ENCODE data around the gene CMTM3. TPM values are rescaled to one million over a fixed set of nuclear protein-coding genes. Genes with fewer than 3 reads are reported as not detected.
"Not testable (repeated sequence)": the region's sequence is repeated elsewhere in the genome, so short reads cannot be mapped to it uniquely, and the experiment has no call there.

CMTM3 gene
- total and polyA plus RNA-seq, 4 donors: 1.6 to 12.2 (median 4.6) TPM

- TF ChIP-seq MAX (IDR thresholded peaks at IDR 0.05) (no peak), FOXA2 (IDR thresholded peaks at IDR 0.05) (no peak), JUND (IDR thresholded peaks at IDR 0.05) (no peak)
Observed at GRCh38 chr16:66629856-66630255, 25.4 kb downstream of the CMTM3 start (continued).

- not testable (repeated sequence) for H3K9ac ChIP-seq (ENCODE audit: low read depth in 1 of 2, low read length in 2 of 2); DNase-seq (ENCODE audit: low spot score)
- WGBS: 97% methylated on average over 31 of the region's 49 CpGs
Observed at GRCh38 chr16:66630561-66631260, 26.2 kb downstream of the CMTM3 start.

GRCh38 chr16:66631558-66631957 is 27.1 kb downstream of the CMTM3 start:
- H3K4me3 ChIP-seq (ENCODE audit: low read depth in 1 of 3, low read length in 3 of 3): not testable (repeated sequence)
- 100% methylated on average over 3 of the region's 4 CpGs for WGBS

More at GRCh38 chr16:66630561-66631260, 26.2 kb downstream of the CMTM3 start:
- H3K4me1 ChIP-seq (ENCODE audit: control insufficient read depth in 4 of 4, insufficient read depth in 4 of 4, low read length in 3 of 4); H3K9me3 ChIP-seq (ENCODE audit: control insufficient read depth in 4 of 4, low read length in 3 of 4); H3K27ac ChIP-seq (ENCODE audit: low read depth in 1 of 2, low read length in 2 of 2); H3K36me3 ChIP-seq (ENCODE audit: control insufficient read depth in 4 of 4, insufficient read depth in 3 of 4, low read depth in 1 of 4, low read length in 3 of 4); H3K27me3 ChIP-seq (ENCODE audit: control insufficient read depth in 4 of 4, insufficient read depth in 4 of 4, low read length in 3 of 4); H3K4me3 ChIP-seq (ENCODE audit: low read depth in 1 of 3, low read length in 3 of 3): not testable (repeated sequence)

GRCh38 chr16:66634527-66635196 is 30.2 kb downstream of the CMTM3 start:
- Histone ChIP-seq H3K9ac (ENCODE audit: low read depth in 1 of 2, low read length in 2 of 2) (no peak overlapping the region), H3K27ac (ENCODE audit: low read depth in 1 of 2, low read length in 2 of 2) (no peak overlapping the region), H3K36me3 (ENCODE audit: control insufficient read depth in 4 of 4, insufficient read depth in 3 of 4, low read depth in 1 of 4, low read length in 3 of 4) (no peaks in the 10 kb centered on the region), H3K4me3 (ENCODE audit: low read depth in 1 of 3, low read length in 3 of 3) (no peak overlapping the region), H3K9me3 (ENCODE audit: control insufficient read depth in 4 of 4, low read length in 3 of 4) (no peaks in the 10 kb centered on the region), H3K4me1 (ENCODE audit: control insufficient read depth in 4 of 4, insufficient read depth in 4 of 4, low read length in 3 of 4) (no peaks in the 10 kb centered on the region), H3K27me3 (ENCODE audit: control insufficient read depth in 4 of 4, insufficient read depth in 4 of 4, low read length in 3 of 4) (no peaks in the 10 kb centered on the region)
- WGBS: 96% methylated on average over 4 of the region's 4 CpGs
- TF ChIP-seq FOXA2 (IDR thresholded peaks at IDR 0.05): no peak
- TF ChIP-seq ZBTB33 (IDR thresholded peaks at IDR 0.05): no peak
- TF ChIP-seq ATF3 (IDR thresholded peaks at IDR 0.05): no peak
- no peak for TF ChIP-seq JUND (IDR thresholded peaks at IDR 0.05)
- TF ChIP-seq HNF4A (conservative IDR thresholded peaks at IDR 0.05): no peak
- no peak for TF ChIP-seq YY1 (IDR thresholded peaks at IDR 0.05)
- TF ChIP-seq RXRA (IDR thresholded peaks at IDR 0.05): no peak
- TF ChIP-seq EGR1 (IDR thresholded peaks at IDR 0.05; ENCODE audit: low read depth in 2 of 2): no peak
- no peak for TF ChIP-seq CTCF (IDR thresholded peaks at IDR 0.05; ENCODE audit: low read depth, low read length, missing input control)
- TF ChIP-seq HNF4G (IDR thresholded peaks at IDR 0.05): no peak
- TF ChIP-seq REST (IDR thresholded peaks at IDR 0.05): no peak
- TF ChIP-seq MAX (IDR thresholded peaks at IDR 0.05): no peak
- TF ChIP-seq RAD21 (IDR thresholded peaks at IDR 0.05): no peak
- TF ChIP-seq FOXA1 (IDR thresholded peaks at IDR 0.05): no peak
- TF ChIP-seq NR2F2 (IDR thresholded peaks at IDR 0.05): no peak
- TF ChIP-seq TAF1 (conservative IDR thresholded peaks at IDR 0.05): no peak
- no peak for TF ChIP-seq GABPA (IDR thresholded peaks at IDR 0.05 in 1 of 2, conservative IDR thresholded peaks at IDR 0.05 in 1 of 2)
- TF ChIP-seq SP1 (IDR thresholded peaks at IDR 0.05): no peak
- DNase-seq (ENCODE audit: low spot score): no peak

More at GRCh38 chr16:66631558-66631957, 27.1 kb downstream of the CMTM3 start:
- DNase-seq (ENCODE audit: low spot score); H3K4me1 ChIP-seq (ENCODE audit: control insufficient read depth in 4 of 4, insufficient read depth in 4 of 4, low read length in 3 of 4); H3K27ac ChIP-seq (ENCODE audit: low read depth in 1 of 2, low read length in 2 of 2); H3K27me3 ChIP-seq (ENCODE audit: control insufficient read depth in 4 of 4, insufficient read depth in 4 of 4, low read length in 3 of 4); H3K9ac ChIP-seq (ENCODE audit: low read depth in 1 of 2, low read length in 2 of 2); H3K9me3 ChIP-seq (ENCODE audit: control insufficient read depth in 4 of 4, low read length in 3 of 4); H3K36me3 ChIP-seq (ENCODE audit: control insufficient read depth in 4 of 4, insufficient read depth in 3 of 4, low read depth in 1 of 4, low read length in 3 of 4): not testable (repeated sequence)

Data from liver (tissue), 9 donors.